Endothelial cell of hepatic sinusoid (primary cell): ENCODE measurements around the gene SDSL.

Experiments
- in situ Hi-C: cut with HindIII; loops from 2 replicates; pipeline ENCODE4 v1.10.0; 2017; ENCODE audit warnings: low sequenced_read_pairs

Gene SDSL

GRCh38 chr12:113422030-113422885 is at the start of gene SDSL:
Gene SDSL, plus strand, starts transcription at chr12:113422380. Its CDS starts 5,603 bp downstream, at chr12:113427983.
- in situ Hi-C loops, result no loop called here

GRCh38 chr12:113373440-113373839 is 48.7 kb upstream of the SDSL start:
- in situ Hi-C loops, result no loop called here

GRCh38 chr12:113373969-113374368 is 48.2 kb upstream of the SDSL start:
- in situ Hi-C loops, result no loop called here

GRCh38 chr12:113374823-113375428 is 47.3 kb upstream of the SDSL start:
- in situ Hi-C loops, result no loop called here

- in situ Hi-C loops, result no loop called here
Measured at GRCh38 chr12:113378291-113378690, 43.9 kb upstream of the SDSL start.

GRCh38 chr12:113381220-113381619 is 41.0 kb upstream of the SDSL start:
- in situ Hi-C loops, result no loop called here

- in situ Hi-C loops, result no loop called here
Measured at GRCh38 chr12:113382206-113382605, 40.0 kb upstream of the SDSL start.

- in situ Hi-C loops, result no loop called here
Measured at GRCh38 chr12:113384778-113385177, 37.4 kb upstream of the SDSL start.

GRCh38 chr12:113385282-113385882 is 36.8 kb upstream of the SDSL start:
- in situ Hi-C loops, result no loop called here

- in situ Hi-C loops, result no loop called here
Measured at GRCh38 chr12:113386866-113387566, 35.2 kb upstream of the SDSL start.

GRCh38 chr12:113387631-113388030 is 34.5 kb upstream of the SDSL start:
- in situ Hi-C loops, result no loop called here

- in situ Hi-C loops, result no loop called here
Measured at GRCh38 chr12:113388351-113388750, 33.8 kb upstream of the SDSL start.

- in situ Hi-C loops, result no loop called here
Measured at GRCh38 chr12:113390064-113391043, 31.8 kb upstream of the SDSL start.

- in situ Hi-C loops, result no loop called here
Measured at GRCh38 chr12:113391145-113391544, 31.0 kb upstream of the SDSL start.

- in situ Hi-C loops, result no loop called here
Measured at GRCh38 chr12:113391650-113392337, 30.4 kb upstream of the SDSL start.

- in situ Hi-C loops, result no loop called here
Measured at GRCh38 chr12:113392520-113392919, 29.7 kb upstream of the SDSL start.

- in situ Hi-C loops, result no loop called here
Measured at GRCh38 chr12:113392988-113393579, 29.1 kb upstream of the SDSL start.

- in situ Hi-C loops, result no loop called here
Measured at GRCh38 chr12:113393749-113394148, 28.4 kb upstream of the SDSL start.

- in situ Hi-C loops, result no loop called here
Measured at GRCh38 chr12:113395119-113395518, 27.1 kb upstream of the SDSL start.
